Stimulated activated CD4-positive, alpha-beta T cell treated with anti-CD3 and anti-CD28 coated beads, Interleukin-1b, Interleukin-23, amount 100 ng/mL, for 4 hours (primary cell): ENCODE results near the gene NOL6.
A peak's percentile ranks its signal among the peaks of the same experiment; 100 is the strongest.
"Not testable (repeated sequence)": the region's sequence is repeated elsewhere in the genome, so short reads cannot be mapped to it uniquely, and the experiment has no call there.

Experiments
- DNase-seq, 2 donors: peaks; one replicate each; pipeline ENCODE4 v3.0.0-alpha.2; 2020; ENCODE audit warnings: low read depth in 2 of 2

NOL6 gene, protein sequence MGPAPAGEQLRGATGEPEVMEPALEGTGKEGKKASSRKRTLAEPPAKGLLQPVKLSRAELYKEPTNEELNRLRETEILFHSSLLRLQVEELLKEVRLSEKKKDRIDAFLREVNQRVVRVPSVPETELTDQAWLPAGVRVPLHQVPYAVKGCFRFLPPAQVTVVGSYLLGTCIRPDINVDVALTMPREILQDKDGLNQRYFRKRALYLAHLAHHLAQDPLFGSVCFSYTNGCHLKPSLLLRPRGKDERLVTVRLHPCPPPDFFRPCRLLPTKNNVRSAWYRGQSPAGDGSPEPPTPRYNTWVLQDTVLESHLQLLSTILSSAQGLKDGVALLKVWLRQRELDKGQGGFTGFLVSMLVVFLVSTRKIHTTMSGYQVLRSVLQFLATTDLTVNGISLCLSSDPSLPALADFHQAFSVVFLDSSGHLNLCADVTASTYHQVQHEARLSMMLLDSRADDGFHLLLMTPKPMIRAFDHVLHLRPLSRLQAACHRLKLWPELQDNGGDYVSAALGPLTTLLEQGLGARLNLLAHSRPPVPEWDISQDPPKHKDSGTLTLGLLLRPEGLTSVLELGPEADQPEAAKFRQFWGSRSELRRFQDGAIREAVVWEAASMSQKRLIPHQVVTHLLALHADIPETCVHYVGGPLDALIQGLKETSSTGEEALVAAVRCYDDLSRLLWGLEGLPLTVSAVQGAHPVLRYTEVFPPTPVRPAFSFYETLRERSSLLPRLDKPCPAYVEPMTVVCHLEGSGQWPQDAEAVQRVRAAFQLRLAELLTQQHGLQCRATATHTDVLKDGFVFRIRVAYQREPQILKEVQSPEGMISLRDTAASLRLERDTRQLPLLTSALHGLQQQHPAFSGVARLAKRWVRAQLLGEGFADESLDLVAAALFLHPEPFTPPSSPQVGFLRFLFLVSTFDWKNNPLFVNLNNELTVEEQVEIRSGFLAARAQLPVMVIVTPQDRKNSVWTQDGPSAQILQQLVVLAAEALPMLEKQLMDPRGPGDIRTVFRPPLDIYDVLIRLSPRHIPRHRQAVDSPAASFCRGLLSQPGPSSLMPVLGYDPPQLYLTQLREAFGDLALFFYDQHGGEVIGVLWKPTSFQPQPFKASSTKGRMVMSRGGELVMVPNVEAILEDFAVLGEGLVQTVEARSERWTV

DNA sequence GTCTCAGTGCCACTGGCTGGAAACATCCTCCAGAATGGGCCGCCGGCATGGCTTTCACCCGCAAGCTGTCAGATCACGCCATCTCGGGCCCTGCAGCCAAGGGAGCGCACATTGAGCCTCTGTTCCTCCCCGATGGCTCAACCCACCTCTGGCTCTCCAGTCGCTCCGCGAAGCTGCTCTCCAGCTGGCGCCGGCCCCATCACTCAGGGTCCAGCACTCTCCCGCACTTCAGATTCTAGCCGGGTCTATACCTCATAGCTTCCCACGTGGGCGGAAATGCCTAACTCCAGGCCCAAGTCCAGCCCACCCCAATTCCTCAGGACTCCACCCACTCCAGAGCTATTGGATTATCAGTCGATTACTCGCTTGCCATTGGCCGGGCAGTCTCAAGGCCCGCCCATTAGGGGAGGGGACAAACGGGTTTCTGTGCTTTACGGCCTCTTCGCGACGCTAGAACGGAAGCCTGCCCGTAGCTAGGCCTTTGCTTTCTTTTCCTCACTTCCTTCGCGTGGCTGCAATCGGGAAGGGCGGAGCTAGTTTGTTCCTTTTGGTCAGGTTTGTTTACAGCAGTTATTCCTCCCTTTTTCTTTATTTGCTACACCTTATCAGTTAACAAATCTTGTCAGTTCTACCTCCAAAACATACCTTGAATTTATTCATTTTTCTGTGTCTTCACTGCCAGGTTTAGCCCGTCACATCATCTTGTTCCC lies at the start of gene NOL6:
NOL6 (minus strand) TSS at position 282 of the 710 bp plus-strand sequence; CDS start at position 200, 82 bp downstream.
- peak; percentile 94 to 96 for DNase-seq

DNA sequence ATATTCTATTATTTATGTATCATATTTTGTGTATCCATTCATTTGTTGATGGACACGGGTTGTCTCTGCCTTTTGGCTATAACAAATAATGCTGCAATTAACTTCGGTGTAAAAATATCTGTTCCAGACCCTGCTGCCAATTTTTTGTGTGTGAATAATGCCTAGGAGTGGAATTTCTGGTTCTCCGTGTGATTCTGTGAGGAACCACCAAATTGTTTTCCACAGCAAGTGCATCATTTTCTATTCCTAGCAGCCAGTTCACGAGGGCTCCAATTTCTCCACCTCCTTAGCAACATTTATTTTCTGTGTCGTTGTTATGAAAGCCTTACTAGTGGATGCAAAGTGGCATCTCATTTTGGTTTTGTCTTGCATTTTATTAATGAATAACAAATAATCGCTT lies 48.1 kb upstream of the NOL6 start:
- DNase-seq = not testable (repeated sequence)

DNA sequence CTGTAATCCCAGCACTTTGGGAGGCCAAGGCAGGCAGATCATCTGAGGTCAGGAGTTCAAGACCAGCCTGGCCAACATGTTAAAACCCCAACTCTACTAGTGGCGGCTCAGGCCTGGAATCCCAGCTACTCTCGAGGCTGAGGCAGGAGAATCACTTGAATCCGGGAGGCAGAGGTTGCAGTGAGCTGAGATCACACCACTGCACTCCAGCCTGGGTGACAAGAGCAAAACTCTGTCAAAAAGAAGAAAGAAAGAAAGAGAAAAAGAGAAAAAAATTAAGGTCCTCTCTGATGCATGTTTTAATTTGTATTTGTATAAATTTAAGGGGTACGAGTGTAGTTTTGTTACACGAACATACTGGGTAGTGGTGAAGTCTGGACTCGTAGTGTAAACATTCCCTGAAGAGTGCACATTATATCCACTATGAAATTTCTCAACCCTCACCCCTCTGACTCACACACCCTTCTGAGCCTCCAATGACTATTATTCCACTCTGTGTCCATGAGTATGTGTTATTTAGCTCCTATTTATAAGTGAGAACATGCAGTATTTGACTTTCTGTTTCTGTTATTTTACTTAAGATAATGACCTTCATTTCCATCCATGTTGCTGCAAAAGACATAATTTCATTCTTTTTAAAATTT lies 44.3 kb upstream of the NOL6 start:
- not testable (repeated sequence) for DNase-seq

DNA sequence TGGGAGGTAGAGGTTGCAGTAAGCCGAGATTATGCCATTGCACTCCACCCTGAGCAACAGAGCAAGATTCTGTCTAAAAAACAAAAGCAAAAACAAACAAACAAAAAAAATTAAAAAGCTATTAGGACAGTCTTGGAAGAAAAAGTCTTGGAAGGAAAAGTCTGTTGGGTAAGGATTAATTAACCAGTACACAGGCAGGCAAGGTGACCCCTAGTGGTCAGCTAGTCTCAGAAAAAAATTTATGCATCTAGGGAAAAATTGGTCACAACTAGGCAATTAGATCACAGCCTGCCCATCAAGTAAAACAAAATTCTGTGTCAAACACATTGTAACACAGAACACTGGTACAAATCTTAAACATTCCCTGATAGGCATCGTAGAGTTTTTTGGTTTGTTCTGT lies 43.6 kb upstream of the NOL6 start:
- no peak for DNase-seq

DNA sequence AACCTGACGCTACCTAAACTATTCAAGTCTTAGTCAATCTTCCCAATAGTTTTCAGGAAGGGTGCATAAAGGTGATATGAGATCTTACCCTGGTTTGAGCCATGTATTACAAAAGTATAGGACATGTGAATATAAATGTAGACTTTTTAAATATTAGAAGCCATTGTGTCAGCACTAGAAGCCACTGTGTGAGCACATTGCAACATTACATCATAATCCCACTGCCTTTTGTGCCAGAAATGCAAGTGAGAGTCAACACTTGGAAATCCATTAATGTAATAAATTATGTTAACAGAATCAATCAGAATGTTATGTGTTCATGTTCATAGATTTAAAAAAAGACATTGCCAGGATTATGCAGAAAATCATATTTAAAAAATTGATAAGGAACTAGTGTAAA lies 42.7 kb upstream of the NOL6 start:
- DNase-seq = not testable (repeated sequence)

DNA sequence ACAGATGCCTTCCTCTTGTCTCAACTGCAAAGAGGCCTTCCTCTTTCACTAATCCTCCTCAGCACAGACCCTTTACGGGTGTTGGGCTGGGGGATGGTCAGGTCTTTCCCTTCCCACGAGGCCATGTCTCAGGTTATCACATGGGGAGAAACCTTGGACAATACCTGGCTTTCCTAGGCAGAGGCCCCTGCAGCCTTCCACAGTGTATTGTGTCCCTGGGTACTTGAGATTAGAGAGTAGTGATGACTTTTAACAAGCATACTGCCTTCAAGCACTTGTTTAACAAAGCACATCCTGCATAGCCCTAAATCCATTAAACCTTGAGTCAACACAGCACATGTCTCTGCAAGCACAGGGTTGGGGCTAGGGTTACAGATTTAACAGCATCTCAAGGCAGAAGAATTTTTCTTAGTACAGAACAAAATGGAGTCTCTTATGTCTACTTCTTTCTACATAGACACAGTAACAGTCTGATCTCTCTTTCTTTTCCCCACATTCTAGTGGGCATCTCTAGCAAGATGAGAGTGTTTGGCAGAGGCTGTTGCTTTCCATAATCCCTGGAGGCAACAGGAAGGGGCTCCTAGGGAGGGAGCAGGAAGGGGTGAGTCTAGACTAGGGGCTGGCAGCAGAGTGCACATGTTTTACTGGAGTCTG lies 41.7 kb upstream of the NOL6 start:
- not testable (repeated sequence) for DNase-seq

DNA sequence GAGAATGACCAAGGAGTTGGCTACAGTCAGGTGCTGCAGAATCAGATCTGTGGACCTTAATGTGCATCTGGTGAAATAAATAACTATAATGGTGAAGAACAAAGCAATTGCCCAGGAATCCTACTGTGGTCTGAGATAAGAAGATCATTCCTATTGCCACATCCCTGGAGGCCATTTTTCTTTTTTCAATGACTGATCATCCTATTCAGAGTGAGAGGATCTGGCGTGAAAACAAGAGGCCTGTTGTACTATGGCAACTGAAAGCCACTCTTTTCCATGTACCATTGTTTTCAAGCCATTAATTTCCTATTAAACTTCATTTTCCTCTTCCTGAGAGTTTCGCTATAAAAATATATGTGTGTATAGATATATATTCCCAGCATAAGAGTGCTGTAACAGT lies 38.8 kb upstream of the NOL6 start:
- not testable (repeated sequence) for DNase-seq

DNA sequence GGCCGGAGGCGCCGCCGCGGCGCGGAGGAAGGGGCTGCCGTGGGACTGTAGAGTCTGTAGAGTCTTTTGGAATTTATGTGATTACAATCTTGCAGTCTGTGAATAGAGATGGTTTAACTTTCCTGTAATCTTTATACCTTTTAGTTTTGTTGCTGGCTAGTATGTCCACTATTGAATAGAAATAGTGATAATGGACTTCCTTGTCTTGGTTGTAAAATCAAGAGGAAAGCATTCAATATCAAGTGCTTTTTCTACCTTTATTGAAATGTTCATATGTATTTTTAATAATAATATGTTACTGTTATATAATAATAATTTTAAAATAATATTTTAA lies 37.4 kb upstream of the NOL6 start:
- not testable (repeated sequence) for DNase-seq

DNA sequence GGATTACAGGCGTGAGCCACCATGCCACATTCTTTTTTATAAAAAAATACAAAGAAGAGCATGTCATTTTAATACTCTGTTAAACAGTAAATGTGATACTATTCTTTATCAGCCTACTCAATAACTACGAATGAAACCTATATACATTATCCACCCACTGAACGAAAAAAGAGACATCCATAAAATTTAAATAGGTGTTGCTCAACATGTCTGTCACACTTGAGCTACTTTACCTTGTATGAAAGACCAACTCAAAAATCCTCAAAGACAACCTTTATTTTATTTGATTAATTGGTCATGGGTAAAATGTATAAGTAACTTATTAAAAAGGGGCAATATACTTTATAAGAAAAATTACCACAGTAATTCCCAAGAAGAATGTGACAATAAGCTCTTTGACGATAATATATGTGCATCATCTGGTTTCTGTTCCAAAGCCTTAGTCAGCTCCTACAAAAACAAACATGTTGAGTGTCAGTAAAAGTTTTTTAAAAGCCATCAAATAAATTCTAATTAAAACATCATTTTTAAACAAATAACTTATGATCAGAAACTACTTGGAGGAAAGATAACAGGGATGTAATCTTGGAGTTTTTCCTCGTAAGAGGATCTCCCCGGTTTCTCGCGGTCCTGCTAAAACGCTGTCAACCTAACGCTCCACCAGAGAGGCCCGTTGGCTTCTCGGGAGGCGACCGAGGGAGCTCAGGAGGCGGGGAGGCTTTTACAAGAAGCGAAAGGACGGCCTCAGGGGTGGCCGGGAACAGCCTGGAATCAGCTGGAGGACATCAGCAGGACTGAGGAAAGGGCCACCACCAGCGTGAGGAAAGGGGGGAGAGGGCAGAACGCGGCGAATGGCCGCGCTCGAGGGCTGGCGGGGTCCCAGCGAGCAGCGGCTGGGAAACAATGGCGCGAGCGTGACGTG lies 36.8 kb upstream of the NOL6 start:
- DNase-seq = peak in 1 of 2 donors; percentile 18

DNA sequence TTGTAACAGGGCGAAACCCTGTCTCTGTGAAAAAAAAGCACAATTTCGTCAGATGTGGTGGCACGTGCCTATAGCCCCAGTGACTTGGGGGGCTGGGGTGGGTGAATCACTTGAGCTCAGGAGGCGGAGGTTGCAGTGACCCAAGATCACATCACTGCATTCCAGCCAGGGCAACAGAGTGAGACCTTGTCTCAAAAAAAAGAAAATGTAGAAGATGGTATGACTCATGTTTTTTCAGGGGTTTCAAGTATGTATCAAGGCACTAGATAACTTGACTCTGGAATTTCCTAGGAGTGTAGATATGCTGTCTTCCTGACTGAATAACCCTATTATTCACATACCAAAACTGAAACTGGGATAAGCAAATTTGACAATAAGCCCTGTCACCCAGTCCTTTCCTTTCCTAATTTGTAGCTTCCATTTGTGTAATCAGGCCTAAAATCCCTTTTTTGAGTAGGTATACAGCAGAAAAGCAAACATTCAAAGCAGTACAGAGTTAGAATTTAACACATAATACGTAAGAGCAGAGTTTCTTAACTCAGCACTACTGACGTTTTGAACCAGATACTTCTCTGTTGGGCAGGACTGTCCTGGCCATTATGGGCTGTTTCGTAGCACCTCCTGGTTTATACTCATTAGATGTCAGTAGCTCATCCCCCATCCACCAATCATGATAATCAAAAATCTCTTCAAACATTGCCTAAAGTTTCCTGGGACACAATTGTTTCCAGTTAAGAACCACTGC lies 33.1 kb upstream of the NOL6 start:
- DNase-seq = peak in 1 of 2 donors; percentile 8

DNA sequence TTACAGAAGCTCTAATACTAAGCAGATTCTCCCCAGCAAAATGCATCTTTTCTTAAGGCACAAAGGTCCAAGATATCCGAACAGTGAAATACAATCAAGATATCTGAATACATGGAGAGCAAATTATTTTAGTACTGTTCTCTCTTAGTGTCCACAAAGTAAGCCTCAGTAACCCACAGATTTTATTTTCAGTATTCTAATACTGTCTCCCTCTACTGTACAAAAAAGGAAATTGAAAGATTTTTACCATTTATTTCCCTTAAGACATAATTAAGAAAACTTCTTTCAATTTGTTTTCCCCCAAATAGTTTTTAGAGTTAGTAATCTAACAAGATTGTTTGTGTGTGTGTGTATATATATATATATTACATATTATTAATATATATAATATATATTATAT lies 24.7 kb upstream of the NOL6 start:
- no peak for DNase-seq

DNA sequence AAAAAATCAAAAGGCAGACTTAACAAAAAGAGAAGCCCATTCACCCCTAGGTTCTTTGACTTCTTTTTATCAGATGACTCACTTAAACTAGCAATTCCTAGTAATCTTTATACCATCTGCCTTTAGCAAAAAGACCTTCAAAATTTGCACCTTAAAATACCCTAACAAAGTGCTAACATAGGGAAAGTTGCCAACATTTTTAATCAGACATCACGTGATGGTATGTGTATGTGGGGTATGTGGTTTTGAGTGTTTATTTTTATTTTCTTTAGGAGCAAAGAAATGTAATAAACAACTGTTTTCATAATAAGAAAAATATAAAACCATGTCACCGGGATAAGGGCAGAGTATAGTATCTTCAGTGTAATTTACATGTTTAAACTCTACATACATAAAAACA lies 20.1 kb upstream of the NOL6 start:
- DNase-seq = not testable (repeated sequence)

DNA sequence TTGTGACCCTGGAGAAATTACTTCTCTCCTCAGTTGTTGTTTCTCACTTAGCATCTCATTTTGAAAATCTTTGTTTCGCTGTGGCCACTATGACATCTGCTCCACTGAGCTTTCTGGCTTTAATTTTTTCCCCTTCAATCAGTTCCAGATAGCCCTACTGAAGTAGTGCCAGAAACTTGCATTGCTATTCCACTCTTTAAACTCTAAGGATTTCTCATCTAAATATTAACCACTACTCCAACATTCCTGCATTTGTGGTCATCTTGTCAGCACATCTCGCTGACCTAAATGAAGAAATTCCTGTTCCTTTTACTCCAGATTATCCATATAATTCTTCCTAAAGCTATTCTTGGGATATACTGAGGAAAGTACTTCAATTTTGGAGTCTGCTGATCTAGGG lies 15.3 kb upstream of the NOL6 start:
- DNase-seq = no peak

DNA sequence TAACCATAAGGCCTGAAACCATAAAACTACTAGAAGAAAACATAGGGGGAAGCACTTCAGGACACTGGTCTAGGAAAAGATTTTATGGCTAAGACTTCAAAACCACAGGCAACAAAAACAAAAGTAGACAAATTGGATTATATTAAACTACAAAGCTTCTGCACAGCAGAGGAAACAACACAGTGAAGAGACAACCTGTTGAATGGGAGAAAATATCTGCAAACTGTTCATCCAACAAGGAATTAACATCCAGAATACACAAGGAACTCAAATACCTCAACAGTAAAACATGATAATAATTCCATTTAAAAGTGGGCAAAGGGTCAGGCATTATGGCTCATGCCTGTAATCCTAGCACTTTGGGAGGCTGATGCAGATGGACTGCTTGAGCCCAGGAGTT lies 11.6 kb upstream of the NOL6 start:
- DNase-seq = not testable (repeated sequence)

DNA sequence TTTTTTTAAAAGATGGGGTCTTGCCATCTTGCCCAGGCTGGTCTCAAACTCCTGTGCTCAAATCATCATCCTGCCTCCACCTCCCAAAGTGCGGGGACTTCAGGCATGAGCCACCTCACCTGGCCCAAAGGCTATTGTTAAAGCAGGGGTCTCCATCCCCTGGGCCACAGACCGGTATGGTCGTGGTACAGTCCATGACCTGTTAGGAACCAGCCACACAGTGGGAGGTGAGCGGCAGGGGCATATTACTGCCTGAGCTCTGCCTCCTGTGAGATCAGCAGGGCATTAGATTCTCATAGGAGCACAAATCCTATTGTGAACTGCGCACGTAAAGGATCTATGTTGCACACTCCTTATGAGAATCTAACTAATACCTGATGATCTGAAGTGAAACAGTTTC lies 7.3 kb upstream of the NOL6 start:
- no peak for DNase-seq

DNA sequence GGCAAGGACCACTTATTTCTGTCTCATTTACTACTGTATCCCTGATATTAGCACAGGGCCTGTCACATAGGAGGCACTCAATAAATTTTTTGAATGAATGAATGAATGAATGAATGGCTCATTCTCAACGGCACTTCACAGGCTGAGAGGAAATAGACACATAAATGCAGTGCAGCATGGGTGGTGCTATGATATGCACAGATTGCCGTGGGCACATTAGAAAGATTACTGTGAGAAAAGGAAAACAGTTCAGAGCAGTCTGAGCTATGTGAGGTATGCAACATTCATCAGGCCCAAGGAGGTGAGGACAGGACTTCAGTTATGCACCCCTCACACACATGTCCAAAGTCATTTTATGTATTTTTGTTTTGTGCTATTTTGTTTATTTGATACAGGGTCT lies 6.4 kb upstream of the NOL6 start:
- DNase-seq = no peak

DNA sequence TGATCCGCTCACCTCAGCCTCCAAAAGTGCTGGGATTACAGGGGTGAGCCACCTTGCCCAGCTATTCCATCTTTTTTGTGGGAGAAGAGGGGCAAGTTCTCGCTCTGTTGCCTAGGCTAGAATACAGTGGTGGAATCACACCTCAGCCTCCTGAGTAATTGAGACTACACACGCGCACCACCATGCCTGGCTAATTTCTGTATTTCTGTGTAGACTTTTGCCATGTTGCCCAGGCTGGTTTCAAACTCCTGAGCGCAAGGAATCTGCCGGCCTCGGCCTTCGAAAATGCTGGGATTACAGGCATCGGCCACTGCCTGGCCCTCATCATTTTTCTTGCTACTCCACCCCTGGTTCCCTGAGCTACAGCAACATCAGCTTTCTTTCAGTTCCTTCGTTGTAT lies 2.8 kb upstream of the NOL6 start:
- DNase-seq = no peak

DNA sequence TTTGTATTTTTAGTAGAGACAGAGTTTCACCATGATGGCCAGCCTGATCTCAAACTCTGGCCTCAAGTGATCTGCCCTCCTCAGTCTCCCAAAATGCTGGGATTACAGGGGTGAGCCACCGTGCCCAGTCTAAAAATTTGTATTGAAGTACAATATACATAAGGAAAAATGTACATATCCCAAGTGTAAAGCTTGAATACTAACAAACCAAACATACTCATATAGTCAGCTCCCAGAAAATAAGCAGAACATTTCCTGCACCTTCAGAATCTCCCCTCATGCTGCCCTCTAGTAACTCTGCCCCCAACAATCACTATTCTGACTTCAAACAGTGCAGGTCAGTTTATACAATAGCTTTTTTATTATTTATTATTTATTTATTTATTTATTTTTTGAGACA lies 1.6 kb upstream of the NOL6 start:
- DNase-seq = no peak
